22Rv1 (cell line): ENCODE data around the gene C2orf76.

Experiments used
- CTCF ChIP-seq: fragments of 450-650 bp; IDR thresholded peaks from 2 replicates; pipeline ENCODE4 v1.5.1; 2017; ENCODE audit warnings: mild to moderate bottlenecking
- ZFX ChIP-seq: fragments of 450-650 bp; IDR thresholded peaks from 2 replicates; pipeline ENCODE4 v1.6.1; 2017; ENCODE audit warnings: antibody characterized with exemption, borderline replicate concordance

- TF ChIP-seq CTCF (no peak), ZFX (no peak)
Observed at GRCh38 chr2:119378566-119378965, 11.9 kb upstream of the C2orf76 start.
